HepG2 (cell line): ENCODE results near the gene LTC4S. TPM values are rescaled to one million over a fixed set of nuclear protein-coding genes. Genes with fewer than 3 reads are reported as not detected.

Experiments
- GATA4 ChIP-seq: sonication (generic); IDR thresholded peaks from 2 replicates; pipeline ENCODE4 v1.6.1; 2016; ENCODE audit warnings: antibody characterized with exemption, low read depth, borderline replicate concordance
- KDM5A ChIP-seq: fragments of 200-600 bp; sonication (generic); IDR thresholded peaks from 2 replicates; pipeline ENCODE4 v1.7.0; 2018; ENCODE audit warnings: antibody characterized with exemption, mild to moderate bottlenecking, low read length, borderline replicate concordance
- SRSF9 ChIP-seq: fragments of 200-400 bp; formaldehyde crosslinking; IDR thresholded peaks from 2 replicates; pipeline ENCODE4 v1.6.1; 2018; ENCODE audit warnings: borderline replicate concordance, mild to moderate bottlenecking, low read depth, low read length; ENCODE audit not compliant: insufficient read depth, poor library complexity, severe bottlenecking
- ZNF260 ChIP-seq: sonication (generic); formaldehyde crosslinking; IDR thresholded peaks from 2 replicates; pipeline ENCODE4 v1.4.0; 2020; ENCODE audit warnings: missing genetic modification reagents, low read depth, mild to moderate bottlenecking, borderline replicate concordance
- ZNF331 ChIP-seq: sonication (generic); formaldehyde crosslinking; IDR thresholded peaks from 2 replicates; pipeline ENCODE4 v1.4.0; 2020; ENCODE audit warnings: missing genetic modification reagents
- ZNF747 ChIP-seq: sonication (generic); formaldehyde crosslinking; IDR thresholded peaks from 2 replicates; pipeline ENCODE4 v1.8.1; 2023; ENCODE audit warnings: missing genetic modification reagents, mild to moderate bottlenecking, borderline replicate concordance
- polyA plus RNA-seq, 8 experiments: library from polyadenylated mRNA; depleted of rRNA in 3 of 8; stranded (reverse) in 7 of 8; unstranded in 1 of 8; fragments of >200 nt; fragmentation: Illumina TruSeq in 4 of 8; extraction: Trizol in 4 of 8; gene quantifications; 2 replicates each; pipeline versions ENCODE4 v1.2.1 to v1.2.3, GENCODE V29; 2011 to 2016; ENCODE audit warnings: low read depth in 4 of 8, missing spikeins in 1 of 8, mixed read lengths in 1 of 8; ENCODE audit not compliant: insufficient read depth in 1 of 8
- total RNA-seq, 5 experiments: library from RNA; depleted of rRNA; stranded (reverse); fragments of >200 nt; fragmentation: Illumina TruSeq; extraction: Trizol; gene quantifications; 2 replicates each; pipeline ENCODE4 v1.2.3, GENCODE V29; 2016; ENCODE audit warnings: low read depth in 1 of 5
- TF ChIP-seq, protein P1 (sequence below): sonication (generic); formaldehyde crosslinking; IDR thresholded peaks from 2 replicates; pipeline ENCODE4 v1.4.0; 2020; ENCODE audit warnings: missing genetic modification reagents
- TF ChIP-seq, protein P2 (sequence below), 2 experiments: sonication (generic) in 1 of 2; formaldehyde crosslinking in 1 of 2; IDR thresholded peaks; 2 replicates each; pipeline versions ENCODE4 v1.4.0 to v1.6.1; 2016 to 2020; ENCODE audit warnings: borderline replicate concordance in 1 of 2, low read depth in 1 of 2, mild to moderate bottlenecking in 1 of 2, missing genetic modification reagents in 1 of 2
- TF ChIP-seq, protein P3 (sequence below): sonication (generic); formaldehyde crosslinking; IDR thresholded peaks from 2 replicates; pipeline ENCODE4 v1.8.1; 2022; ENCODE audit warnings: low read depth, mild to moderate bottlenecking, missing genetic modification reagents
- TF ChIP-seq, protein P4 (sequence below): IDR thresholded peaks from 2 replicates; pipeline ENCODE4 v1.6.1; 2012; ENCODE audit warnings: inconsistent platforms
- TF ChIP-seq, protein P5 (sequence below): sonication (generic); formaldehyde crosslinking; IDR thresholded peaks from 2 replicates; pipeline ENCODE4 v1.4.0; 2020; ENCODE audit warnings: mild to moderate bottlenecking, missing genetic modification reagents

LTC4S gene
- total and polyA plus RNA-seq, 2 of the 13 experiments (the other 11 are each of a cell fraction or from before 2014, with no cell fraction given): 0.35 TPM; not detected in 1

DNA sequence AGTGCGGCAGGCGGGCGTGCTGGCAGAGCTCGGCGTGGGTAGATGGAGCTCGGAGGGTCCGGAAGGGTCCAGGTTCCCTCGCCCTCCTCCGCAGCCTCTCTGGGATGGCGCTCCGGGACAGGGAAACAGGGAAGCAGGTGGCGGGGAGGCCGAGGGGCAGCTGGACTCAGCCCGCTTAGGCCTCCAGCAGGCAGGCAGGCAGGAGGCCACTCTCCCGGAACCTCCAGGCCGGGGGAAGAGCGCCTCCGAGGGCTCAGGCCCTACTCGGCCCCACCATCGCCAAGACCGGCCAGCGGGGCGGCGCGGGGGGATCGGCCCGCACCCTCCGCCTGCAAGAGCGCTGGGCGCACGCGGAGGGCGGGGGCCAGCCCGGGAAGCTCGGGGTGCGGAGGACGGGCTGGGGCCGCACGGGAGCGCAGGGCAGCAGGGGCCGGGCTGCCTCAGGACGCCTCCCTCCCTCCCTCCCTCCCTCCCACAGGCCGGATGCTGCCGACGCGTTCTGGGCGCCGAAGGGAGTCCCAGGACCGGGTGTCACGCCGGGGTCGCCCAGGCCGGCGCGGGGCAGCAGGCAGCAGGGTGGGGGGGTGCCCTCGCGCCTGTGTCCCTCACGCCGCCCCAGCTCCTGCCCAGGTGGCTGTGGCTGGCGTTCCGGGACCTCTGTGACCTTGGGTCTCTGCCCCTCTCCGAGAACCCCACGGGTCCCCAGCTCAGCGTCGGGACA is 11.9 kb downstream of the LTC4S start (continued):
- TF ChIP-seq, protein P1, sequence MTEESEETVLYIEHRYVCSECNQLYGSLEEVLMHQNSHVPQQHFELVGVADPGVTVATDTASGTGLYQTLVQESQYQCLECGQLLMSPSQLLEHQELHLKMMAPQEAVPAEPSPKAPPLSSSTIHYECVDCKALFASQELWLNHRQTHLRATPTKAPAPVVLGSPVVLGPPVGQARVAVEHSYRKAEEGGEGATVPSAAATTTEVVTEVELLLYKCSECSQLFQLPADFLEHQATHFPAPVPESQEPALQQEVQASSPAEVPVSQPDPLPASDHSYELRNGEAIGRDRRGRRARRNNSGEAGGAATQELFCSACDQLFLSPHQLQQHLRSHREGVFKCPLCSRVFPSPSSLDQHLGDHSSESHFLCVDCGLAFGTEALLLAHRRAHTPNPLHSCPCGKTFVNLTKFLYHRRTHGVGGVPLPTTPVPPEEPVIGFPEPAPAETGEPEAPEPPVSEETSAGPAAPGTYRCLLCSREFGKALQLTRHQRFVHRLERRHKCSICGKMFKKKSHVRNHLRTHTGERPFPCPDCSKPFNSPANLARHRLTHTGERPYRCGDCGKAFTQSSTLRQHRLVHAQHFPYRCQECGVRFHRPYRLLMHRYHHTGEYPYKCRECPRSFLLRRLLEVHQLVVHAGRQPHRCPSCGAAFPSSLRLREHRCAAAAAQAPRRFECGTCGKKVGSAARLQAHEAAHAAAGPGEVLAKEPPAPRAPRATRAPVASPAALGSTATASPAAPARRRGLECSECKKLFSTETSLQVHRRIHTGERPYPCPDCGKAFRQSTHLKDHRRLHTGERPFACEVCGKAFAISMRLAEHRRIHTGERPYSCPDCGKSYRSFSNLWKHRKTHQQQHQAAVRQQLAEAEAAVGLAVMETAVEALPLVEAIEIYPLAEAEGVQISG (CRISPR knock-in tag): peak; percentile 37
- TF ChIP-seq SRSF9 (no peak), ZNF331 (CRISPR knock-in tag) (0 out of 2 replicates have a peak, but pooled peaks have one; percentile 9), ZNF260 (CRISPR knock-in tag) (no peak), ZNF747 (CRISPR knock-in tag) (0 out of 2 replicates have a peak, but pooled peaks have one; percentile 41), GATA4 (no peak), KDM5A (no peak)
- TF ChIP-seq, protein P2, sequence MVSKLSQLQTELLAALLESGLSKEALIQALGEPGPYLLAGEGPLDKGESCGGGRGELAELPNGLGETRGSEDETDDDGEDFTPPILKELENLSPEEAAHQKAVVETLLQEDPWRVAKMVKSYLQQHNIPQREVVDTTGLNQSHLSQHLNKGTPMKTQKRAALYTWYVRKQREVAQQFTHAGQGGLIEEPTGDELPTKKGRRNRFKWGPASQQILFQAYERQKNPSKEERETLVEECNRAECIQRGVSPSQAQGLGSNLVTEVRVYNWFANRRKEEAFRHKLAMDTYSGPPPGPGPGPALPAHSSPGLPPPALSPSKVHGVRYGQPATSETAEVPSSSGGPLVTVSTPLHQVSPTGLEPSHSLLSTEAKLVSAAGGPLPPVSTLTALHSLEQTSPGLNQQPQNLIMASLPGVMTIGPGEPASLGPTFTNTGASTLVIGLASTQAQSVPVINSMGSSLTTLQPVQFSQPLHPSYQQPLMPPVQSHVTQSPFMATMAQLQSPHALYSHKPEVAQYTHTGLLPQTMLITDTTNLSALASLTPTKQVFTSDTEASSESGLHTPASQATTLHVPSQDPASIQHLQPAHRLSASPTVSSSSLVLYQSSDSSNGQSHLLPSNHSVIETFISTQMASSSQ (IDR thresholded peaks at IDR 0.05; ENCODE audit: low read depth): no peak
- TF ChIP-seq, protein P2 (CRISPR knock-in tag; IDR thresholded peaks at IDR 0.05; ENCODE audit: borderline replicate concordance): no peak
- TF ChIP-seq, protein P3, sequence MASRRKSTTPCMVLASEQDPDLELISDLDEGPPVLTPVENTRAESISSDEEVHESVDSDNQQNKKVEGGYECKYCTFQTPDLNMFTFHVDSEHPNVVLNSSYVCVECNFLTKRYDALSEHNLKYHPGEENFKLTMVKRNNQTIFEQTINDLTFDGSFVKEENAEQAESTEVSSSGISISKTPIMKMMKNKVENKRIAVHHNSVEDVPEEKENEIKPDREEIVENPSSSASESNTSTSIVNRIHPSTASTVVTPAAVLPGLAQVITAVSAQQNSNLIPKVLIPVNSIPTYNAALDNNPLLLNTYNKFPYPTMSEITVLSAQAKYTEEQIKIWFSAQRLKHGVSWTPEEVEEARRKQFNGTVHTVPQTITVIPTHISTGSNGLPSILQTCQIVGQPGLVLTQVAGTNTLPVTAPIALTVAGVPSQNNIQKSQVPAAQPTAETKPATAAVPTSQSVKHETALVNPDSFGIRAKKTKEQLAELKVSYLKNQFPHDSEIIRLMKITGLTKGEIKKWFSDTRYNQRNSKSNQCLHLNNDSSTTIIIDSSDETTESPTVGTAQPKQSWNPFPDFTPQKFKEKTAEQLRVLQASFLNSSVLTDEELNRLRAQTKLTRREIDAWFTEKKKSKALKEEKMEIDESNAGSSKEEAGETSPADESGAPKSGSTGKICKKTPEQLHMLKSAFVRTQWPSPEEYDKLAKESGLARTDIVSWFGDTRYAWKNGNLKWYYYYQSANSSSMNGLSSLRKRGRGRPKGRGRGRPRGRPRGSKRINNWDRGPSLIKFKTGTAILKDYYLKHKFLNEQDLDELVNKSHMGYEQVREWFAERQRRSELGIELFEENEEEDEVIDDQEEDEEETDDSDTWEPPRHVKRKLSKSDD (CRISPR knock-in tag): no peak
- TF ChIP-seq, protein P4, sequence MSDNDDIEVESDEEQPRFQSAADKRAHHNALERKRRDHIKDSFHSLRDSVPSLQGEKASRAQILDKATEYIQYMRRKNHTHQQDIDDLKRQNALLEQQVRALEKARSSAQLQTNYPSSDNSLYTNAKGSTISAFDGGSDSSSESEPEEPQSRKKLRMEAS: peak; percentile 18; the same call in 1 of the 2 replicates
- TF ChIP-seq, protein P5, sequence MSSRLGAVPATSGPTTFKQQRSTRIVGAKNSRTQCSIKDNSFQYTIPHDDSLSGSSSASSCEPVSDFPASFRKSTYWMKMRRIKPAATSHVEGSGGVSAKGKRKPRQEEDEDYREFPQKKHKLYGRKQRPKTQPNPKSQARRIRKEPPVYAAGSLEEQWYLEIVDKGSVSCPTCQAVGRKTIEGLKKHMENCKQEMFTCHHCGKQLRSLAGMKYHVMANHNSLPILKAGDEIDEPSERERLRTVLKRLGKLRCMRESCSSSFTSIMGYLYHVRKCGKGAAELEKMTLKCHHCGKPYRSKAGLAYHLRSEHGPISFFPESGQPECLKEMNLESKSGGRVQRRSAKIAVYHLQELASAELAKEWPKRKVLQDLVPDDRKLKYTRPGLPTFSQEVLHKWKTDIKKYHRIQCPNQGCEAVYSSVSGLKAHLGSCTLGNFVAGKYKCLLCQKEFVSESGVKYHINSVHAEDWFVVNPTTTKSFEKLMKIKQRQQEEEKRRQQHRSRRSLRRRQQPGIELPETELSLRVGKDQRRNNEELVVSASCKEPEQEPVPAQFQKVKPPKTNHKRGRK: no peak
